GM21786 (cell line): ENCODE measurements around the gene SACM1L.

ENCODE experiments used
- ATAC-seq: cut with Tn5 transposase; IDR thresholded peaks from one replicate; pipeline ENCODE4 v1.9.1; 2021; ENCODE audit not compliant: unreplicated experiment

The SACM1L gene

DNA sequence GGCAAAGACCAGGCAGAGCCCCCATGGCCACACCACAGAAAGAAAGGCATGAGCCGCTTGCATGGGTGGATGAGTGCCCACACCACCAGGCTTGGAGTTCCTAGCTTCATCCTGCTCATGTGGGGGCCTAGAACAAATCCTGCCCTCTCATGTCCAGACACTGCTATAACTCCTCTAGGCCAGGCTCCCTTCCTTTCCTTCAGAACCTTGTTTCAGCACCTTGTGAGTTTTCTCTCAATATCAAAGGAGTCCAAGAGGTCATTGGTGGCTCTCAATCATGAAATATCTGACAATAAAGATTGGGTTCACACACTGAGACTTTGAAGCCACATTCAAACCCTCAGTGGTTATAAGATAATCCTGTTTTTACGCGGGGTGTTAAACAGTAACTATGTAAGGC is 94.5 kb downstream of the SACM1L start:
- ATAC-seq = no peak

GRCh38 chr3:45785605-45786150 is 96.5 kb downstream of the SACM1L start:
- no peak for ATAC-seq

GRCh38 chr3:45786801-45787495 is 97.8 kb downstream of the SACM1L start:
- ATAC-seq = no peak

DNA sequence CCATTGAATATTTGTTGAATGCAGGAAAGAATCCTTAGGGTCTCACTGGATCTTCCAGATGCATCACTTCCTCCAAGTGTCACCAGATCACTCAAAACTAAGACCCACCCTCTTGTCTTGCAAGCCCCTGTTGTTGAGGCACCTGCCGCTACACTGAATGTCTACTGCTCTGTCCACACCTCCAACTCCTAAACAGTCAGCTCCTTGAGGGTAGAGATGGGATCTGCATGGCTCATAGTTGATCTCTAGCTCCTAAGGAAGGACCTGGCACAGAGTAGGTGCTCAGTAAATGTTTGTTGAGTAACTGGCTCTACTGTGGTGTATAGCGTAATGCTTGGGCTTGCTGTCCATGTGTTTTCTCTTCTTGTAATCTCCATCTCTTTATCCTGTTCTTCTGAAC is 98.4 kb downstream of the SACM1L start:
- no peak for ATAC-seq

- ATAC-seq = no peak
Measured at GRCh38 chr3:45789235-45789812, 100.1 kb downstream of the SACM1L start.

- no peak for ATAC-seq
Measured at GRCh38 chr3:45790596-45790995, 101.4 kb downstream of the SACM1L start.

DNA sequence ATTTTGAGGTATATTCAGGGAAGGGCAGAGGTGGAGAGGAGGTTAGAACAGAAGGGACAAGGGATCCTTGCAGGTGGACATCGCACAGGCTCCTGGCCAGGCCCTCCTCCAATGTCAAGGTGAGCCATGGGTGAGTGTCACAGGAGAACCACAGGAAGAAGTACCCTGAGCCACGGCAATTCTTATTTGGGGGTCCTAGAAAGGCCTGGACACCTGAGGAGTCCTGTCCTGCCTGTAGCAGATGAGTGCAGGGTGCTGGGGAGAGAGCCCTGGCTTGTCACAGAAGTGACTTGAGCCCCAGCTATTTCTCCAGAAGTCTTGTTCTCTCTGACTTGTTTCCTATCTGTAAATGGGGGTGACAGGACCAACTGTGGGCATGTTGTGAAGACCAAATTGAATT is 102.8 kb downstream of the SACM1L start:
- ATAC-seq = no peak

GRCh38 chr3:45792516-45793172 is 103.4 kb downstream of the SACM1L start:
- ATAC-seq = no peak

GRCh38 chr3:45793482-45794176 is 104.4 kb downstream of the SACM1L start:
- ATAC-seq = no peak

GRCh38 chr3:45794177-45794560 is 105.0 kb downstream of the SACM1L start:
- no peak for ATAC-seq

GRCh38 chr3:45794660-45795059 is 105.5 kb downstream of the SACM1L start:
- ATAC-seq = no peak
